ENCODE measurements around the gene PPP1R18.

Gene PPP1R18

GRCh38 chr6:30654798-30655742 is 31.4 kb downstream of the PPP1R18 start:
- Mint-ChIP-seq H3K4me1 (ENCODE audit: low read depth in 2 of 2) (no peaks in the 10 kb centered on the region), H3K27ac (peak overlapping the region; percentile 1 to 79), H3K36me3 (ENCODE audit: insufficient read depth) (peaks cover 76% of the 10 kb centered on the region), H3K9me3 (no peaks in the 10 kb centered on the region), H3K27me3 (no peaks in the 10 kb centered on the region), H3K4me3 (no peak overlapping the region)
- no peak for DNase-seq
- ATAC-seq (replicated peaks) = no peak

DNA sequence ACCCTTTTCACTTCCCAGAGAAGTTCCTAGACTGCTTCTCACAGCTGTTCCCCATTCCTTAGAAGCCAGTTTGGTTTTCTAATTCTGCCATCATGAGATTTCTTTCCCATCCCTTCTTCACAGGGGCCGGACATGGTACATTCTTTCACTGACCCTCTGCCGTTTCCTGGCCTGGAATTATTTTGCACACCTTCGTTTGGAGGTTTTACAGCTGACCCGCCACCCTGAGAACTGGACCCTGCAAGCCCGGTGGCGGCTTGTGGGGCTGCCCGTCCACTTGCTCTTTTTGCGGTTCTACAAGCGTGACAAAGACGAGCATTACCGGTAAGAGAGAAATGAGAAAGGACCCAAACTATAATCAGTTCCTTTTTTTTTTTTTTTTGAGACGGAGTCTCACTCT is 35.3 kb downstream of the PPP1R18 start:
- H3K9me3 Mint-ChIP-seq = no peaks in the 10 kb centered on the region
- peak overlapping the region in 1 of 2 donors; percentile 44 for H3K27ac Mint-ChIP-seq
- DNase-seq (no peak), ATAC-seq (replicated peaks) (no peak)
- peaks cover 11 to 13% of the 10 kb centered on the region in 2 donors for H3K4me1 Mint-ChIP-seq (ENCODE audit: low read depth in 2 of 2)
- no peaks in the 10 kb centered on the region for H3K27me3 Mint-ChIP-seq
- H3K36me3 Mint-ChIP-seq (ENCODE audit: insufficient read depth) = peaks cover 48% of the 10 kb centered on the region
- H3K4me3 Mint-ChIP-seq = no peak overlapping the region

GRCh38 chr6:30647242-30648116 is 39.0 kb downstream of the PPP1R18 start:
- Mint-ChIP-seq H3K27ac (peak overlapping the region; percentile 69 to 90), H3K9me3 (no peaks in the 10 kb centered on the region), H3K4me3 (peak overlapping the region; percentile 82 to 84), H3K36me3 (ENCODE audit: insufficient read depth) (peaks cover 30% of the 10 kb centered on the region), H3K27me3 (no peaks in the 10 kb centered on the region), H3K4me1 (ENCODE audit: low read depth in 2 of 2) (peaks cover 17 to 22% of the 10 kb centered on the region in 2 donors)
- peak; percentile 63 to 65 (median 65) for DNase-seq
- ATAC-seq (replicated peaks) = peak; percentile 74

DNA sequence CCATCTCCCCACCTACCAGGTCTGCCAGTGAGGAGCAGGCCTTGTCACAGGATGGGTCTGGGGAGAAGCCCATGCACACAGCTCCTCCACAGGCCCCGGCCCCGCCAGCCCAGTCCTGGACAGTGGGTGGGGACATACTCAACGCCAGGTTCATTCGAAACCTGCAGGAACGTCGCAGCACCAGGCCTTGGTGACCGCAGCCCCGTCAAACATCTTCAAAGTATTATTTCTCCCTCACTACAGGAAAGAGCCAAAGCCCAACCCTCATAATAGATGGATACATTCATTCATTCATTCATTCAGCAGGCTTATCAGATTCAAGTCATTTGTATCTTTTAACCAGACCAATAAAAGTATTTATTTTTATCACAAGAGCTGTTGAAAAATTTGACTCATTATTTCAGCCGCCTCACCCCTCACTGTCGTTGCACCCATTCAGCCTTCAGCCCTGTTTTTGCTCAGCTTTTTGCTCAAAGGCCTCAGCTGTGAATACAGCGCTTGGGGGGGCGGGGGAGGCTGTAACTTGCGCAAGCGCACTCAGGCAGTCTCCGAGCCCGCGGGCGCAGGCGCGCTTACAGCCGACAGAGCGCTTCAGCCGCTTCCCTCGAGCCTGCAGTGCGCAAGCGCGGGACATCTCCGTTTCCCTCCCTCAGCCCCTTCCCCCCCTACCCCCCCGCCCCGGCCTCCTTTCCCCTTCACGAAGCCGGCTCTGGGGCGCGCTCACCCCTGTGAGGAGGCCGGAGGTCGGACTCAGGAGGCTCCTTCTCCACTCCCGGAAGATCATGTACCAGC is 39.8 kb downstream of the PPP1R18 start, which contains the start of gene C6orf136:
TSS of gene C6orf136 (plus strand) at position 684 of the 792 bp plus-strand sequence. CDS start at position 783, 99 bp downstream.
- Mint-ChIP-seq H3K9me3 (no peaks in the 10 kb centered on the region), H3K36me3 (ENCODE audit: insufficient read depth) (peaks cover 22% of the 10 kb centered on the region), H3K4me3 (peak within 1 kb of the TSS; percentile 82 to 84), H3K4me1 (ENCODE audit: low read depth in 2 of 2) (peaks cover 17 to 22% of the 10 kb centered on the region in 2 donors), H3K27me3 (no peaks in the 10 kb centered on the region), H3K27ac (peak within 1 kb of the TSS; percentile 69 to 90)
- ATAC-seq (replicated peaks) (peak; percentile 73), DNase-seq (peak; percentile 82 to 87 (median 85))

DNA sequence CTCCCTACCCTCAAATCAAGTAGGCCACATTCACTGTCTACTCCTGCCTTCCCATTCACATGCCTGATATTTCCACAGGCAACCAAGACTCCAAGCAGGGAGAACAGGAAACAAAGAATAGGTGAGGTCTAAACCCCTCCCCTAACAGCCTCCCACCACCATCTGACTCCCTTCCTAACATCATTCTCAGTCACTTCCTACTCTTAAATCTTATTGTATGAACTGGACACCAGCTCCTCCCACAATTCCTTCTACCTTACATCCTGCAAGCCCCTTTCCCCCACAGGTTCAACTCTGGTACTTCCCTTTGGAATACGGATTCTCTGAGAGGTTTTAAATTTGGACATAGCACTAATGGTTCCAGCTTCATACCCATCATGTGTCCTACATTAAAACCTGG is 40.5 kb downstream of the PPP1R18 start:
- H3K4me1 Mint-ChIP-seq (ENCODE audit: low read depth in 2 of 2) = peaks cover 20 to 22% of the 10 kb centered on the region in 2 donors
- peak overlapping the region; percentile 69 to 90 for H3K27ac Mint-ChIP-seq

GRCh38 chr6:30644769-30645168 is 41.7 kb downstream of the PPP1R18 start:
- no peak for ATAC-seq (replicated peaks)
- peaks cover 12% of the 10 kb centered on the region for H3K36me3 Mint-ChIP-seq (ENCODE audit: insufficient read depth)
- H3K4me1 Mint-ChIP-seq (ENCODE audit: low read depth in 2 of 2) = peaks cover 21 to 22% of the 10 kb centered on the region in 2 donors
- no peaks in the 10 kb centered on the region for H3K27me3 Mint-ChIP-seq
- no peak for DNase-seq
- no peak overlapping the region for H3K4me3 Mint-ChIP-seq
- peak overlapping the region; percentile 24 to 89 for H3K27ac Mint-ChIP-seq
- no peaks in the 10 kb centered on the region for H3K9me3 Mint-ChIP-seq

More for the DNA sequence above, 40.5 kb downstream of the PPP1R18 start:
- DNase-seq (no peak), ATAC-seq (replicated peaks) (no peak)
- H3K4me3 Mint-ChIP-seq = peak overlapping the region in 1 of 2 donors; percentile 82
- no peaks in the 10 kb centered on the region for H3K9me3 Mint-ChIP-seq
- peaks cover 15% of the 10 kb centered on the region for H3K36me3 Mint-ChIP-seq (ENCODE audit: insufficient read depth)
- no peaks in the 10 kb centered on the region for H3K27me3 Mint-ChIP-seq

DNA sequence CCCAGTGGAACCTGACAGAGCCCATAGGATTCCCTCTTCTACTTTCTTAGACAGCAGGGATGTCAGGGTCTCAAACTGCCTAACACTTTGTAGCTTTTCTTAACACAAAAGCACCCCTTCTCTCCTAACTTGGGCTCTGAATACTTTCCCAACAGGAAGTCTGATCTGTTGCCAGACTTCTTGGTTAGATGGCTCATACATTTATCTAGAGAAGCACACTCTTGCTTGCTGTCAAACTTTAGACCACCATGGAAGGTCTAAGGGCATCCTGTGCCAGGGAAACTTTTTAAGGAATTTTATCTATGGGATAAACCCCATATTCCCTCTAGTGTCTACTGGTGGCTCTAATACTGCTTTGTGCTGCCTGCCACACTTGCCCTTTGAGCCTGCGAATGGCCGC is 42.8 kb downstream of the PPP1R18 start:
- peaks cover 14% of the 10 kb centered on the region for H3K36me3 Mint-ChIP-seq (ENCODE audit: insufficient read depth)
- H3K4me3 Mint-ChIP-seq = no peak overlapping the region
- DNase-seq = no peak
- no peaks in the 10 kb centered on the region for H3K9me3 Mint-ChIP-seq
- H3K4me1 Mint-ChIP-seq (ENCODE audit: low read depth in 2 of 2) = peaks cover 21 to 22% of the 10 kb centered on the region in 2 donors
- H3K27ac Mint-ChIP-seq = peak overlapping the region in 1 of 2 donors; percentile 24
- no peaks in the 10 kb centered on the region for H3K27me3 Mint-ChIP-seq
- no peak for ATAC-seq (replicated peaks)

DNA sequence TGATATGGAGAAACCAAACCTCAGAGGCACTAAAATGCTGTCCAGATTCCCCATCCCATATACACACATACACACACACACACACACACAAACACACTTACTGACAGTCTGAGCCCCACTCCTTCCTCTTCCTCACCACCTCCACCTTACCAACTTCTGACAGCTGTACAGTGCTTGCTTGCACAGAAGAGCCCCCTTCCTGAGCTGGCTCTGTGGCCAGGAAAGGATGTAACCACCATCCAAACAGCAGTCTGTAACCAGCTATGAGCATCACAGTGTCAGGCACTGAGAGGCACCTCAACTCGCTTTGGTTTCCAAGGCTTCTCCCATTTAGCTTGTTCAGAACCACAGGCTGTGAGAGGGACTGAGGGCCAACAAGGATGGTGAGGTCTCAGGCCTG is 45.4 kb downstream of the PPP1R18 start:
- Mint-ChIP-seq H3K27ac (no peak overlapping the region), H3K27me3 (no peaks in the 10 kb centered on the region), H3K36me3 (ENCODE audit: insufficient read depth) (peaks cover 17% of the 10 kb centered on the region), H3K4me1 (ENCODE audit: low read depth in 2 of 2) (peaks cover 8 to 9% of the 10 kb centered on the region in 2 donors), H3K4me3 (no peak overlapping the region), H3K9me3 (no peaks in the 10 kb centered on the region)
- ATAC-seq (replicated peaks) (no peak), DNase-seq (no peak)

- Mint-ChIP-seq H3K27me3 (no peaks in the 10 kb centered on the region), H3K9me3 (no peaks in the 10 kb centered on the region), H3K4me1 (ENCODE audit: low read depth in 2 of 2) (peaks cover 4 to 5% of the 10 kb centered on the region in 2 donors), H3K4me3 (no peak overlapping the region), H3K27ac (no peak overlapping the region), H3K36me3 (ENCODE audit: insufficient read depth) (peaks cover 17% of the 10 kb centered on the region)
- ATAC-seq (replicated peaks) (no peak), DNase-seq (no peak)
These were observed 46.0 kb downstream of the PPP1R18 start for GRCh38 chr6:30640481-30640880.

DNA sequence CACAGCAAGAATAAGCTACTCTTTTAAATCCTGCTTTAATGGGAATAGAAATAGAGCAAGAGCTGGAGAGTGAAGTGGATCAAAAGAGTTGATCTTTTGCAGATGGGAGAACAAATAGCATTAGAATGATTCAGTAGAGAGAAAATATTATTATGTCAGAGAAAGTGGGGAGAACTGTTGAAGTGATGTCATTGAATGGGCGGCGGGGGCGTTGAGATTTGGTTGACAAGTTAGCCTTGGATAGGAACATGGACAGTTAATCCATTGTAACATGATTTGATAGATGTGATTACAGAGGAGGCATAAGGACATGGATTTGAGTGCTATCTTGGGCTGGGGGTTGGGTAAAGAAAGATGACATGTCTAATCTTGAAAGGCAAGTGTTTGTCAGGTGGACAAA is 50.6 kb downstream of the PPP1R18 start:
- Mint-ChIP-seq H3K4me3 (no peak overlapping the region), H3K4me1 (ENCODE audit: low read depth in 2 of 2) (peaks cover 0 to 3% of the 10 kb centered on the region in 2 donors), H3K9me3 (no peaks in the 10 kb centered on the region), H3K27ac (no peak overlapping the region), H3K36me3 (ENCODE audit: insufficient read depth) (peaks cover 10% of the 10 kb centered on the region), H3K27me3 (no peaks in the 10 kb centered on the region)
- no peak for DNase-seq
- ATAC-seq (replicated peaks) = no peak

GRCh38 chr6:30626484-30627366 is 59.7 kb downstream of the PPP1R18 start, which contains the start of gene ATAT1:
Gene ATAT1 (plus strand): TSS chr6:30626874.
- Mint-ChIP-seq H3K36me3 (ENCODE audit: insufficient read depth) (peaks cover 58% of the 10 kb centered on the region), H3K4me1 (ENCODE audit: low read depth in 2 of 2) (peaks cover 18 to 23% of the 10 kb centered on the region in 2 donors), H3K27me3 (no peaks in the 10 kb centered on the region), H3K27ac (peak within 1 kb of the TSS; percentile 97 to 98), H3K9me3 (no peaks in the 10 kb centered on the region), H3K4me3 (peak within 1 kb of the TSS; percentile 86 to 92)
- ATAC-seq (replicated peaks) (peak; percentile 99), DNase-seq (peak; percentile 87 to 88 (median 88))
